ENCODE measurements around the gene RHOBTB3. TPM values are rescaled to one million over a fixed set of nuclear protein-coding genes. Genes with fewer than 3 reads are reported as not detected.

The RHOBTB3 gene
- total and polyA plus RNA-seq, 10 of the 15 experiments (the other 5 are each of a cell fraction or from before 2014, with no cell fraction given) = 3.6 to 42.8 (median 8.4) TPM

GRCh38 chr5:95801532-95801931 is 70.4 kb downstream of the RHOBTB3 start (continued):
- TF ChIP-seq IRF5 (IDR thresholded peaks at IDR 0.05; ENCODE audit: borderline replicate concordance) = no peak

GRCh38 chr5:95801961-95802360 is 70.8 kb downstream of the RHOBTB3 start:
- Histone ChIP-seq H3K4me2 (ENCODE audit: control insufficient read depth, insufficient read depth) (no peak overlapping the region), H3K27me3 (replicated peaks in 1 of 2; ENCODE audit: control insufficient read depth in 2 of 2, insufficient read depth in 2 of 2, low read length in 1 of 2) (no peaks in the 10 kb centered on the region), H3K4me3 (no peak overlapping the region), H3K36me3 (ENCODE audit: control insufficient read depth in 2 of 2, insufficient read depth in 2 of 2, low read length in 1 of 2) (no peaks in the 10 kb centered on the region), H4K20me1 (ENCODE audit: control insufficient read depth, insufficient read depth) (no peaks in the 10 kb centered on the region), H2AFZ (ENCODE audit: control insufficient read depth, low read depth, low read length) (no peak overlapping the region), H3K79me2 (ENCODE audit: control insufficient read depth, insufficient read depth, low read length) (no peaks in the 10 kb centered on the region), H3K4me1 (ENCODE audit: control insufficient read depth, insufficient read depth, low read length) (no peaks in the 10 kb centered on the region), H3K9me3 (replicated peaks; ENCODE audit: control insufficient read depth, insufficient read depth, low read length) (no peaks in the 10 kb centered on the region; the same call in 1 of the 3 replicates), H3K27ac (ENCODE audit: control insufficient read depth, insufficient read depth) (no peak overlapping the region), H3K9ac (ENCODE audit: control insufficient read depth, insufficient read depth, low read length) (no peak overlapping the region)
- ATAC-seq (no peak), DNase-seq (ENCODE audit: low read depth, low spot score) (no peak), FAIRE-seq (no peak)
- TF ChIP-seq SMARCA5 (IDR thresholded peaks at IDR 0.05) (no peak), STAT3 (IDR thresholded peaks at IDR 0.05; ENCODE audit: low read depth, low read length) (no peak), EZH2 (IDR thresholded peaks at IDR 0.05; ENCODE audit: borderline replicate concordance, control insufficient read depth, low read depth, low read length) (no peak), NR2C1 (IDR thresholded peaks at IDR 0.05) (no peak), MEF2B (IDR thresholded peaks at IDR 0.05; ENCODE audit: partially characterized antibody, poor library complexity, severe bottlenecking) (no peak), RFX5 (IDR thresholded peaks at IDR 0.05; ENCODE audit: low read depth, low read length) (no peak)
- ChIA-PET POLR2A (no interaction called here), SMC1A (ENCODE audit: uncharacterized antibody, unreplicated experiment) (interaction anchor here (1.2 to 10.4 kb wide), 5 partner anchors 10 to 138 kb away, joined by 3 to 141 read pairs (median 13); no protein-coding TSS in a partner anchor), RAD21 (ENCODE audit: unreplicated experiment) (interaction anchor here (2.0 kb wide), 1 partner anchor 21 kb away, joined by 5 read pairs; no protein-coding TSS in a partner anchor), CTCF (interaction anchor here (1.0 to 1.7 kb wide), 3 partner anchors 9 to 42 kb away, joined by 3 read pairs; no protein-coding TSS in a partner anchor)
- BruUV-seq (replicated peaks) = no TSS peak
- in situ Hi-C loops (cut with MboI) = no loop called here
- 95% methylated on average over 3 of the region's 3 CpGs for WGBS (ENCODE audit: insufficient coverage, insufficient replicate concordance, low lambda C conversion rate, missing lambda C conversion rate)
- intact Hi-C loops (cut with micrococcal nuclease; ENCODE audit: unreplicated experiment) = no loop called here
